ENCODE data around the gene TNIP2.
"Not testable (repeated sequence)": the region's sequence is repeated elsewhere in the genome, so short reads cannot be mapped to it uniquely, and the experiment has no call there.

DNA sequence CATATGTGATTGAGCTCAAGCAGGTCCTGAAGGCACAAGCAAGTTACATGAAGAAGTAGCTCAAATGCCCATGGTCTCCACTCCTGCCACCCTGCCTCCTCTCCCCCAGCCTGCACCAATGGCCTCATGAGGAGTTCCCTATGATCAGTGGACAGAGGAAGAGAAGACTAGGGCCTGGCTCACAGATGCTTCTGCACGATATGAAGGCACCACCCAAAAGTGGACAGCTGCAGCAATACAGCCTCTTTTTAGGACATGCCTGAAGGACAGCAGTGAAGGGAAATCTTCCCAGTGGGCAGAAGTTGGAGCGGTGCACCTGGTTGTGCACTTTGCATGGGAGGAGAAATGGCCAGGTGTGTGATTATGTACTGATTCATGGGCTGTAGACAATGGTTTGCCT lies 17.8 kb downstream of the TNIP2 start:
- not testable (repeated sequence) for TF ChIP-seq CTCF (IDR thresholded peaks at IDR 0.05; ENCODE audit: poor library complexity); EZH2 (IDR thresholded peaks at IDR 0.05; ENCODE audit: borderline replicate concordance)

Measured in hepatocyte (in vitro differentiated cells).